SHP77 treated with DMSO at 0.1 percent for 48 hours (cell line): ENCODE measurements around the gene IARS1.

Source experiments
- DNase-seq: peaks from one replicate; lab custom pipeline; 2025; lab: John Stamatoyannopoulos, UW

Gene IARS1

GRCh38 chr9:92293452-92294296, at the start of gene IARS1:
IARS1 (minus strand) TSS chr9:92293697; CDS start chr9:92289419, 4,278 bp downstream.
- DNase-seq = peak; percentile 97

DNA sequence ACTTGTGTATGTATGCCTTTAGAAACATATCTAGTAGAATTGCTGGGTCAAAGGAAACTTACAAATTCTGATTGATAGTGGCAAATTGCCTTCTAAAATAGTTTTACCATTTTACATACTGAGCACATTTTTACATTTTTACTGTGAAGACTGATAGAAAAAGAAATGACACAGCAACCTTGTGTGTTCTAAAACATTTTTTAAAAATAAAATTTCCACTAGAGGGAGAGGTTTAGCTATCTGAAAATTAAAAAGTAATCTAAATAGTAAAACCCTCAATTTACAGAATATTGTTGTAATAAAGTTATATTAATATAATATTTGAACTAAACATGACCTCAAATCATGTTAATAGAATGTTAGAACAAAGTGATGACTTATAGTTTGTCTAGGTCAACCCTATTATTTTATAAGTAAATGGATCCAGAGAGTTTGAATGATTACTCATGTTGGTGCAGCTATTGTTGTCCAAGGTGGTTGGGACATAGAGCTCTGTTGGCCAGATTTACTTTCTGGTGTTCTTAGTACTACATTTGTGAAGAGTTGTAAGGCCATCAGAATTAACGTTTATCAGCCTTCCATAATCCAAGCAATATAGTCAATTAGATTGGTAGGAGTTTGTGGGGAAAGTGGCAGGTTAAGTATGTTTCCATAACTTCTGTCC, 49.5 kb upstream of the IARS1 start:
- DNase-seq = no peak

GRCh38 chr9:92341578-92341977, 48.1 kb upstream of the IARS1 start:
- no peak for DNase-seq

DNA sequence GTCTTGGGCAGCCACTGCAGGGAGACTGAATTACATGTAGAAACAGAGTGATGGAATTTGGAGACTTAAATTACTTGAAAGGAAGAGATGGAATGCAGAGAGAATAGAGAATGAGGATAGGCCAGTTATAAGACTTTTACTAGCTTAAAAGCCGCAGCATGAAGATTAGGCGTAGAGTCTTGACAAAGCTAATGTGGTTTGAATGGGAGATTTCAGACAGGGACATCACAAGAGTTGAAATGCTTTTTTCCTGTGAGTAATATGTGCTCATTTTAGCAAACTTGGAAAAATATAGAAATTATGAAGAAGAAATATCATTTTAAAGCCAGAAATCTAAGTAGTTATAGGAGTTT, 39.8 kb upstream of the IARS1 start:
- DNase-seq = no peak

GRCh38 chr9:92332577-92333281, 39.2 kb upstream of the IARS1 start:
- DNase-seq = peak; percentile 29

DNA sequence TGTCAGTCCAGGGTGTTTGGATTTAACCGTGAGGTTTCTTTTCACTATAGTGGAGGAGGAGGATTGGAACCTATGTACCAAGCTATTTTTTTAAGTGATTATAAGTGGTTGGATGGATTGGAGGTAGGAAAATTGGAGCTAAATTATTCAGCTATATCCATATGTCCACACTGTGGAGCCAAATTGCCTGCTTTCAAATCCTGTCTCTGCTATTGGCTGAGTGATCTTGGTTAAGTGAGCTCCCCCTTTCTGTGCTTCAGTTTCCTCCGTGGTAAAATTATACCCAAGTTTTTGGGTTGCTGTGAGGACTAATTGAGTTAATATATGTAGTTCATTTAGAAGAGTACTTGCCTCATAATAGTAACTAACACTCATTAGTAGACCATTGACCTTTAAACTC, 34.7 kb upstream of the IARS1 start:
- peak; percentile 19 for DNase-seq

- DNase-seq = no peak
Observed at GRCh38 chr9:92327283-92327850, 33.9 kb upstream of the IARS1 start.

GRCh38 chr9:92325991-92326500, 32.5 kb upstream of the IARS1 start:
- no peak for DNase-seq

GRCh38 chr9:92325269-92325990, 31.9 kb upstream of the IARS1 start, which contains the start of the genes CENPP and NOL8:
CENPP (plus strand) TSS chr9:92325953.
NOL8 (minus strand) TSS chr9:92325350; CDS start chr9:92324161, 1,189 bp downstream.
- peak; percentile 87 for DNase-seq

- DNase-seq = no peak
Observed at GRCh38 chr9:92324889-92325268, 31.4 kb upstream of the IARS1 start.

- DNase-seq = no peak
Observed at GRCh38 chr9:92324431-92324830, 30.9 kb upstream of the IARS1 start.

DNA sequence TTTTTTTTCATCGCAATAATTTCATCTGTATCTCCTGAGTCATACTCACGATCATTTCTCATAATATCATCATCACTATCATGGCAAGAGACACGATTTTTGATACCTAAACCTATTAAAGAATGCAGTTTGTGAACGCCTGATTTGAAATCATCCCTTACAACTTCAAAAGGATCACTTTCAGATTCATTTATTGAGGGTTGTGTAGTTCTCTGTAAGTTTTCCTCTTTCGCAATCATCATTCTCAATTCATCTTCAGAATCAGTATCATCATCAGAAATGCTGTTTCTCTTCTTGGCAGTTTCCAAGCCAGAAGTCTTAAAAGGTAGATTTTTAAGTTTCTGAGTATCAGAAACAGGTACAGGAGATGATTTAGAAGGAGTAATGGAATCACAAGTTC, 22.0 kb upstream of the IARS1 start:
- DNase-seq = no peak

- no peak for DNase-seq
Observed at GRCh38 chr9:92313624-92314012, 20.1 kb upstream of the IARS1 start.

GRCh38 chr9:92312887-92313623, 19.6 kb upstream of the IARS1 start:
- DNase-seq = no peak

GRCh38 chr9:92310562-92310961, 17.1 kb upstream of the IARS1 start:
- no peak for DNase-seq

GRCh38 chr9:92308893-92309292, 15.4 kb upstream of the IARS1 start:
- DNase-seq = no peak

DNA sequence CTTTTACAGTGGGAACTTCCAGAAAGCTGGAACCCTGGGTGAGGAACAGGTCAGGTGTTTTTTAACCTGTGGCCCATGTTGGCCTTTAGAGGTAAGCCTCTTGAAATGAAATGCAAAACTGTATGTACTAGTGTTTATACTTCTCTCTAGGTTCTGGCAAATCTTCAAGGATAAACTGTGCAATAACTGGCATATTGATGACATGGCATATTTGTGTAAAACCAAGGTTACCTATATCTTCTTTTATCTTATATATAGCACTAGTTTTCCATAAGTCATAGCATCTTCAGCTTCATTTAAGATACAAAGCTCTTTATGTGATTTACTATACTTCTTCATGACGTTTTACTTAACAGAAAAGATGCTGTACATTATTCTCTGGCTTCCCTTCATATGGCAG, 7.4 kb upstream of the IARS1 start:
- no peak for DNase-seq

GRCh38 chr9:92299116-92299515, 5.6 kb upstream of the IARS1 start:
- no peak for DNase-seq

GRCh38 chr9:92298036-92298435, 4.5 kb upstream of the IARS1 start:
- DNase-seq = no peak

DNA sequence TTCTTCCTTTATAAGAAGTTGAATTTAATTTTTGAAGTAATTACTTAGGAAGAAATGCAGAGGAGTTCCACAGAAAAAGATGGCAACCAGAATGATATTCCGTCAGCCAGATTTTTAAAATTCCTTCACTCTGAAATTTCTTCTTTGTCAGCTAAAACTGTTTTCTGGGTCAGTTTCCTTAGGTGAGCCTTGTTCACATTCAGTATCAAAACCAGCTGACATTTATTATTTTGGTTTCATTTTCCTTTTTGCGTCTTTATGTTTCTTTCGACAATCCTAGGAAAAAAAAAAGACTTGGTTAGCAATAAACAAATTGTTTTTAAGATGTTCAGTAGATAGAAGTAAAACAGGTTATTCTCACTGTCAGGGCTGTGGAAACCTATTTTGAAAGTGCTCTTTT, 4.1 kb upstream of the IARS1 start:
- DNase-seq = no peak

DNA sequence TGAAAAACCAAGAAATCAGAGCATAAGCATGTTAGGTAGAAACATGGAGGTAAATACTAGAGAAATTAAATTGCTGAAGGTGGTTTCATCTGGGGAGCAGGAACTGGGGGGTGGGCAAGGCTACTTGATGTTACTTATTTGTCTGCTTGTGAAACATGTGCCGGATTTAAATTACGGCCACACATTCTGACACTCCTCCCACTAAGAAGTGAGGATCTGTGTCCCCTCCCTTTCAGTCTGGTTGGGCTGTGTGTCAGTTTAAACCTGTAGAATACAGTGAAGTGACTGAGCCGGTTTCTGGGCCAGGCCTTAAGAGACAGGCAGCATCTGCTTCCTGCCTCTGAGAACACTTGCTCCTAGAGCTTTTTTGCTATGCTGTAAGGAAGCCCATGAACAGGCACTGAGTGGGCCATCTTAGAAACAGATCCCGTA, 2.3 kb upstream of the IARS1 start:
- DNase-seq = no peak
